Germinal center (tissue), 1 donor: ENCODE data around the gene CEMP1.

Experiments used
- DNase-seq: peaks from one replicate; pipeline ENCODE4 v3.0.0; 2012; ENCODE audit warnings: mixed read lengths, low spot score

Gene CEMP1

DNA sequence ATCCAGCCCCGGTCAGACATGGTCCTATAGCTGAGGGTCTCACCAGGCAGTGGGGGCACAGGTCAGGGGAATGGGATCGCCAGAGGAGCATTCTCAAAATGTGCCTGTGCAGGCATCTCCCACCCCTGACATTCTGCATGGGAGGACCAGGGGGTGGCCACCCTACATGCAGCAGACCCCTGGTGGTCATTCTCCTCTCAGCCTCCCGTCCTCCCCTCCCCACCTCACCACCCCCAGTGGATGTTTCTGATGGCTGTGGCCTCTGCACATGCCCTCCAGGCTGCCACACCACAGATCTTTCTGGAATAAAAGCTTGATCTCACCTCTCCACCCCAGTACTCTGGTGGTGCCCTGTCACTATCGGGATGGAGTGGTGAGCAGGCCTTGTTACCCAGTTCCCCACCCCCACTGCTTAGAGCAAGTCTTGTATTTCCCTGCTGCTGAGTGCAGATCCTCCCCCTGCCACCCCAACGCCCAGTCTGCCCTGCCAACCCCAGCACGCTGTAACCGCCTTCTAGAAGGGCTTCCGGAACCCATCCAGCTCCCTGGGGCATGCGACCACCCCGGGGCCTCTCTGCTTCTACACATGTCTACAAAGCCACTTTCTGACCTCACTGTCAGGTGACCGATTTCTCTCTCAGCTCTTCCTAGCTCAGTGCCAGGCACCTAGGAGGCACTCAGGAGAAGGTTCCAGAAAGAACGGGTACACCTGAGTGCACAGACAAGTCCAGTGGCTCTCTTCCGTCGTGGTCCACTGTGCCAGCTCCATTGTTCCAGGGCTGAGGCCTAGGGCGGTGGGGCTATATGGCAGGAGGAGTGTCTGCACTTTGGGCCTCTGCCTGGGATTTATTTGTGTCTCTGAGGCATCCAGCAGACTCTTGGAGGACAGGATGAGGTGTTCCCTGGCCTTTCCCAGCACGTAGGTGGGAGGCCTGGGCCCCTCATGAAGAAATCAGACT, 47.0 kb downstream of the CEMP1 start:
- no peak for DNase-seq

DNA sequence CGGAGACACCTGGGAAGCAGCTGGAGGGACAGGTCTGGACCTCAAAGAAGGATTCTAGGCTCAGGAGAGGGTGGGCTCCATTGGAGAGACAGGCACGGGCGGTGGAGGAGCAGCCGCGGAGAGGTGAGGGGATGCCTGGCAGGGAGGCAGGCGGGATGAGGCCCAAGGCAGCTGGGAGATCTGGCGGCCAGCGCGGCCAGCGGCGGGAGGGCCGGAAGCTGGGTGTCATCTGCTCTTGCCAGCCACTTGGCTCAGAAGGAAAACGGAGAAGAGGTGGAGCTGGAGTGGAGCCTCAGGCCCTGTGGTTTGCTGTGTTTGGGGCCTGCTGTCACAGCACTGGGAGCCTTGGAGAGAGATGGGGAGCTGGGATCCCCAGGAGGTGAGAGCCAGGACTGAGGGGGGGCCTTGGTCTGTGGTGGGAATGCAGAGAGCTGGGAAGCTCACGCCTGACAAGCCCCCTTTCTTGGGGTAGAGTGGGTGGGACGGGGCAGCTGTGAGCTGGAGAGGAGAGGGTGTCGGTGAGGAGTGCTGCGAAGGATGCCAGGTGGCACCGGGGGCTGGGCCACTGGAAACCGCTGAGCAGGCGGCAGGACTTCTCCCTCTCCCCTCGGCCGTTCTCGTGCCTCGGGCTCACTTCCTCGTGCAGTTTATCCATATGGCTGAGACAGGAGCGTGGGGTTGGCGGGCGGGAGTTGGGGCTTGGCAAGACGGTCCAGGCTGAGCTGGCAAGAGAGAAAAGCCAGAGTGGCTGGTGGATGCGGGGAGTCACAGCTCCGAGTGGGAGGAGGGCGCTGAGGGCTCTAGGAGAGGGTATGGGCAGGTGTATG, 48.3 kb downstream of the CEMP1 start:
- DNase-seq, result no peak

DNA sequence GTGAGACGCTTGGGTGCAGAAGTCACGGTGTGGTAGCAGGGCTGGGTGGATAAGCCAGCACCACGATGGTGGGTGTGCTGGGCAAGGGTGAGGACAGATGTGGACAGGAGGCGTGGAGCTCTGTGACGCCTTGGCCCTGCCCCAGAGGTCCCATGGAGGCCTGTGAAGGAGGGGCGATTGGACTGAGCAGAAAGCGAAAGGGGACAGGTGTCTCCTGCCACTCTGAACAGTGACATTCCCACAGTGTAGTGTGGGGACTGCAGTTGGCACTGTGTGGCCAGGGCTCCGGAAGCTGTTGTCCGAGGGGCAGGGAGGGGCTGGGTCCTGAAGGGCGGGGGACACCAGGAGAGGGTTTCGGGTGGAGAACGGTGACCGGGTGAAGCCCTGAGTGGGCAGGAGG, 49.0 kb downstream of the CEMP1 start:
- no peak for DNase-seq

DNA sequence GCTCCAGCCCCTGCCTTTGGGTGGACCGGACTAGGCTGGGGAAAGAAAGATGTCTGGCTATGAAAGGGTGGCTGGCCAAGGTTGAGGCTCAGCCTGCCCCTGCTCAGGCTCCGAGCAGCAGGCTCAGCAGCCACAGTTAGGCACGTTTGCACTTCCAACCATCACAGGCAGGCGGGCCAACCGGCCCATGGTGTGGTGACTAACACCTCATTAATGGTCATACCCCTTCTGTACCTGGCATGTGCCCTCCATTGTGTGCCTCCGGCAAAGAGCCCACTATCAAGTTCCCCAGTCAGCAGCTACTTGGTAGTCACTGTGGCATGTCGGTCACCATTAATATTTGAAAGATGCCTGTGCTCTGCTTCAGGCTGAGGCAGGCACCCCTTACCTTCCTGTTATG, 49.5 kb downstream of the CEMP1 start:
- no peak for DNase-seq

DNA sequence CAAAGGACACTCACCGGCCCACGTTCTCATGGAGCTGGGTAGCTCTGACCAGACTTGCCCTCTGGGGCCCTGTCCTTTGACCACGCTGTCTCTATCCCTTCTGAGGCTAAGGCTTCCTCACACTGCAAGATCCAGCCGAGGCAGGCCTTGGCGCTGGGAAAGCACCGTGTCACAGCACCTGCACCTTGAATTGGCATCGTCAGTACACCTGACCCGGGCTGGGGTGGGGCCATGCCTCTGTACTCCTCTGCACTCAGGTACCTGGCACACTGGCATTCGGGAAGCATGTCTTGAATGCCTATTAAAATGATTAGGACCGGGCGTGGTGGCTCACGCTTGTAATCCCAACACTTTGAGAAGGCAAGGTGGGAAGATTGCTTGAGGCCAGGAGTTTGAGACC, 50.3 kb downstream of the CEMP1 start:
- no peak for DNase-seq
